HCT116 (cell line): ENCODE measurements around the gene SLC8A1. TPM values are rescaled to one million over a fixed set of nuclear protein-coding genes. Genes with fewer than 3 reads are reported as not detected.

Source experiments
- ATAC-seq: fragments of 200-7000 bp; cut with Tn5 transposase; 2 replicates; pipeline ENCODE4 v1.9.1; 2020; ENCODE audit warnings: mild to moderate bottlenecking, moderate library complexity
- BruUV-seq: library from RNA; stranded (reverse); fragments of 400-500 nt; replicated peaks from 2 replicates; lab custom pipeline; 2021; lab: Mats Ljungman, UMichigan
- CTCF ChIA-PET: fragments of 300-600 bp; sonication (Branson Sonifier 250); formaldehyde crosslinking; loops from one replicate; lab custom pipeline; 2021; ENCODE audit warnings: antibody characterized with exemption; lab: Charles Lee
- POLR2A ChIA-PET: fragments of 300-600, 350-600 bp; sonication (Branson Sonifier 250); formaldehyde crosslinking; loops from one replicate; lab custom pipeline; 2021; ENCODE audit warnings: antibody characterized with exemption; lab: Charles Lee
- RAD21 ChIA-PET, 2 experiments: fragments of 300-600 bp; sonication (Branson Sonifier 250); formaldehyde crosslinking; loops; one replicate each; lab custom pipeline; 2023; ENCODE audit warnings: low total read pairs in 2 of 2; ENCODE audit not compliant: uncharacterized antibody in 2 of 2, unreplicated experiment in 2 of 2, low non-redundant PET in 1 of 2; lab: Charles Lee
- DNase-seq: peaks from one replicate; pipeline ENCODE4 v3.0.0-alpha.2; 2010; ENCODE audit warnings: low read depth, low spot score
- H2AFZ ChIP-seq: fragments of 200-600 bp; shearing (Covaris generic), sonication (generic); 2 replicates; pipeline ENCODE4 v1.6.1; 2017; ENCODE audit warnings: low read depth, mixed run types, mixed read lengths, antibody characterized with exemption, low read length; ENCODE audit not compliant: poor library complexity, severe bottlenecking
- H3K27ac ChIP-seq: 2 replicates; pipeline ENCODE4 v1.5.1; 2012; ENCODE audit warnings: low read depth, low read length
- H3K27me3 ChIP-seq: fragments of 200-600 bp; sonication (generic); 2 replicates; pipeline ENCODE4 v1.6.1; 2016; ENCODE audit warnings: mixed run types, low read length, mixed read lengths; ENCODE audit not compliant: insufficient read depth
- H3K36me3 ChIP-seq, 2 experiments: fragments of 200-500 bp in 1 of 2; fragments of 200-600 bp in 1 of 2; sonication (Bioruptor generic) in 1 of 2; sonication (generic) in 1 of 2; 2 replicates each; pipeline versions ENCODE4 v1.5.1 to v1.6.1; 2014 to 2016; ENCODE audit warnings: low read length in 2 of 2, inconsistent platforms in 1 of 2, mixed read lengths in 1 of 2, mixed run types in 1 of 2; ENCODE audit not compliant: insufficient read depth in 2 of 2, control insufficient read depth in 1 of 2
- H3K4me1 ChIP-seq, 2 experiments: fragments of 200-600 bp in 1 of 2; sonication (generic) in 1 of 2; 2 replicates each; pipeline versions ENCODE4 v1.5.1 to v1.6.1; 2012 to 2017; ENCODE audit warnings: low read length in 2 of 2, inconsistent platforms in 1 of 2, mild to moderate bottlenecking in 1 of 2, mixed read lengths in 1 of 2, mixed run types in 1 of 2, moderate library complexity in 1 of 2; ENCODE audit not compliant: insufficient read depth in 2 of 2, control insufficient read depth in 1 of 2
- H3K4me2 ChIP-seq: fragments of 200-600 bp; sonication (generic); 2 replicates; pipeline ENCODE4 v1.6.1; 2017; ENCODE audit warnings: mixed run types, low read length, mixed read lengths
- H3K4me3 ChIP-seq, 2 experiments: fragments of 200-600 bp in 1 of 2; sonication (generic) in 1 of 2; replicated peaks in 1 of 2; 2 replicates each; pipeline ENCODE4 v1.5.1; 2011 to 2016; ENCODE audit warnings: low read length in 2 of 2, control low read depth in 1 of 2, low read depth in 1 of 2, mild to moderate bottlenecking in 1 of 2, mixed read lengths in 1 of 2, mixed run types in 1 of 2
- H3K79me2 ChIP-seq: fragments of 200-600 bp; sonication (generic); 2 replicates; pipeline ENCODE4 v1.6.1; 2017; ENCODE audit warnings: mild to moderate bottlenecking, mixed run types, low read length, moderate library complexity, mixed read lengths; ENCODE audit not compliant: insufficient read depth
- H3K9ac ChIP-seq: fragments of 200-600 bp; sonication (generic); 2 replicates; pipeline ENCODE4 v1.6.1; 2016; ENCODE audit warnings: low read length, mixed read lengths
- H3K9me2 ChIP-seq: fragments of 200-600 bp; sonication (generic), shearing (Covaris generic); 2 replicates; pipeline ENCODE4 v1.6.1; 2017; ENCODE audit warnings: mixed run types, mild to moderate bottlenecking, moderate library complexity; ENCODE audit not compliant: insufficient read depth
- H3K9me3 ChIP-seq, 2 experiments: fragments of 200-500 bp in 1 of 2; fragments of 200-600 bp in 1 of 2; sonication (Bioruptor generic) in 1 of 2; sonication (generic) in 1 of 2; 2 replicates each; pipeline ENCODE4 v1.6.1; 2014 to 2017; ENCODE audit warnings: low read length in 2 of 2, mixed read lengths in 2 of 2, inconsistent platforms in 1 of 2, low read depth in 1 of 2, mild to moderate bottlenecking in 1 of 2, mixed run types in 1 of 2, moderate library complexity in 1 of 2; ENCODE audit not compliant: control insufficient read depth in 1 of 2, insufficient read depth in 1 of 2
- H4K20me1 ChIP-seq: fragments of 200-600 bp; sonication (generic), shearing (Covaris generic); 2 replicates; pipeline ENCODE4 v1.6.1; 2017; ENCODE audit warnings: mixed run types, mild to moderate bottlenecking, moderate library complexity; ENCODE audit not compliant: insufficient read depth
- CBX3 ChIP-seq: IDR thresholded peaks from 2 replicates; pipeline ENCODE4 v1.6.1; 2012; ENCODE audit warnings: low read depth
- CTCF ChIP-seq, 3 experiments: fragments of 200-600 bp in 1 of 3; sonication (generic) in 1 of 3; IDR thresholded peaks in 2 of 3; conservative IDR thresholded peaks in 1 of 3; 2 replicates each; pipeline ENCODE4 v1.5.1; 2012 to 2017; ENCODE audit warnings: low read depth in 2 of 3, low read length in 2 of 3, antibody characterized with exemption in 1 of 3, borderline replicate concordance in 1 of 3, control low read depth in 1 of 3, mild to moderate bottlenecking in 1 of 3, mixed read lengths in 1 of 3, mixed run types in 1 of 3, moderate library complexity in 1 of 3; ENCODE audit not compliant: insufficient read depth in 1 of 3
- POLR2AphosphoS5 ChIP-seq: IDR thresholded peaks from 2 replicates; pipeline ENCODE4 v1.6.1; 2011; ENCODE audit warnings: mild to moderate bottlenecking, low read depth, low read length, moderate library complexity
- REST ChIP-seq: IDR thresholded peaks from 2 replicates; pipeline ENCODE4 v1.6.1; 2012; ENCODE audit warnings: low read depth
- intact Hi-C: fragments of 100-400 bp; cut with micrococcal nuclease; formaldehyde crosslinking; loops from 2 replicates; pipeline ENCODE4 v1.10.0; 2022
- total RNA-seq: library from RNA; stranded (reverse); gene quantifications from one replicate; pipeline ENCODE4 v1.2.1, GENCODE V29; 2021; ENCODE audit not compliant: unreplicated experiment

Gene SLC8A1
- total RNA-seq, 1 experiment from 2014 or later, result 0.07 TPM

GRCh38 chr2:40394031-40394430, 57.9 kb downstream of the SLC8A1 start:
- ATAC-seq, result no peak
- ChIA-PET CTCF (no interaction called here), RAD21 (no interaction called here), POLR2A (no interaction called here)
- no peak for DNase-seq
- Histone ChIP-seq H3K4me3 (no peak overlapping the region), H3K27me3 (no peaks in the 10 kb centered on the region), H3K36me3 (no peaks in the 10 kb centered on the region), H3K79me2 (no peaks in the 10 kb centered on the region), H2AFZ (no peak overlapping the region), H3K4me2 (no peak overlapping the region), H3K9me3 (no peaks in the 10 kb centered on the region), H3K27ac (no peak overlapping the region)
- BruUV-seq, result no TSS peak
- intact Hi-C loops, result no loop called here
- TF ChIP-seq POLR2AphosphoS5 (no peak), CTCF (IDR thresholded peaks at IDR 0.05 in 2 of 3, conservative IDR thresholded peaks at IDR 0.05 in 1 of 3; ENCODE audit: borderline replicate concordance in 1 of 3, insufficient read depth in 1 of 3, low read depth in 2 of 3, low read length in 2 of 3) (no peak), CBX3 (no peak), REST (no peak)
- TF ChIP-seq, all 23 proteins: peak for 0
- no peaks in the 10 kb centered on the region for H4K20me1 ChIP-seq
- no peak overlapping the region for H3K9ac ChIP-seq
- H3K4me1 ChIP-seq, result no peaks in the 10 kb centered on the region
- no peaks in the 10 kb centered on the region for H3K9me2 ChIP-seq
